K562 (cell line): ENCODE results near the gene WDR70. TPM values are rescaled to one million over a fixed set of nuclear protein-coding genes. Genes with fewer than 3 reads are reported as not detected.

Experiments used
- CBX8 ChIP-seq: fragments of 200-600 bp; sonication (generic); IDR thresholded peaks from 2 replicates; pipeline ENCODE4 v1.6.1; 2012; ENCODE audit warnings: borderline replicate concordance, mixed run types, low read depth, mild to moderate bottlenecking, moderate library complexity, mixed read lengths, low read length, control low read depth, inconsistent platforms; ENCODE audit not compliant: poor library complexity, severe bottlenecking; ENCODE audit errors: extremely low read depth
- CCNT2 ChIP-seq: IDR thresholded peaks from 2 replicates; pipeline ENCODE4 v1.6.1; 2011; ENCODE audit warnings: borderline replicate concordance, low read depth, mild to moderate bottlenecking, moderate library complexity, mixed read lengths, low read length; ENCODE audit not compliant: insufficient read length; ENCODE audit errors: extremely low read depth
- ESRRB ChIP-seq: fragments of 250-450 bp; sonication (Bioruptor Pico); IDR thresholded peaks from 2 replicates; pipeline ENCODE4 v1.5.0; 2020; ENCODE audit warnings: mild to moderate bottlenecking, moderate library complexity, borderline replicate concordance
- GABPB2 ChIP-seq: fragments of 250-450 bp; sonication (Bioruptor Pico); conservative IDR thresholded peaks from 2 replicates; pipeline ENCODE4 v1.5.1; 2021; ENCODE audit warnings: mild to moderate bottlenecking
- GTF2E2 ChIP-seq: fragments of 200-800 bp; sonication (Bioruptor generic); IDR thresholded peaks from 2 replicates; pipeline ENCODE4 v1.6.1; 2016; ENCODE audit warnings: missing genetic modification characterization, missing compliant biosample characterization
- HMG20A ChIP-seq: fragments of 450-650 bp; formaldehyde crosslinking; conservative IDR thresholded peaks from 2 replicates; pipeline ENCODE4 v1.4.0; 2020; ENCODE audit warnings: mild to moderate bottlenecking, mixed read lengths
- KLF10 ChIP-seq: fragments of 250-450 bp; sonication (Bioruptor Pico); IDR thresholded peaks from 2 replicates; pipeline ENCODE4 v1.6.1; 2021; ENCODE audit warnings: matching md5 sums
- MCM2 ChIP-seq: fragments of 450-650 bp; IDR thresholded peaks from 2 replicates; pipeline ENCODE4 v1.6.1; 2017; ENCODE audit warnings: low read depth, mild to moderate bottlenecking
- NFE2L1 ChIP-seq: fragments of 450-650 bp; IDR thresholded peaks from 2 replicates; pipeline ENCODE4 v1.6.1; 2016; ENCODE audit warnings: missing genetic modification characterization, low read depth, mild to moderate bottlenecking, missing compliant biosample characterization, moderate library complexity, borderline replicate concordance
- PHB ChIP-seq: fragments of 250-450 bp; sonication (Bioruptor Pico); IDR thresholded peaks from 2 replicates; pipeline ENCODE4 v1.5.0; 2021
- PHF8 ChIP-seq: fragments of 200-600 bp; sonication (generic); IDR thresholded peaks from 2 replicates; pipeline ENCODE4 v1.6.1; 2012; ENCODE audit warnings: mixed run types, mild to moderate bottlenecking, inconsistent platforms, low read length, moderate library complexity, borderline replicate concordance
- POLR3A ChIP-seq: IDR thresholded peaks from 2 replicates; pipeline ENCODE4 v1.6.1; 2011; ENCODE audit warnings: borderline replicate concordance, mild to moderate bottlenecking, moderate library complexity; ENCODE audit not compliant: insufficient read length, insufficient read depth; ENCODE audit errors: extremely low read depth
- SP1 ChIP-seq: sonication (generic); formaldehyde crosslinking; IDR thresholded peaks from 2 replicates; pipeline ENCODE4 v1.8.1; 2022; ENCODE audit warnings: mild to moderate bottlenecking, missing genetic modification reagents
- TAF9B ChIP-seq: fragments of 450-650 bp; IDR thresholded peaks from 2 replicates; pipeline ENCODE4 v1.6.1; 2018; ENCODE audit warnings: mild to moderate bottlenecking; ENCODE audit not compliant: partially characterized antibody
- TEAD2 ChIP-seq: fragments of 450-650 bp; IDR thresholded peaks from 2 replicates; pipeline ENCODE4 v1.6.1; 2016; ENCODE audit warnings: missing genetic modification characterization, control low read depth, missing compliant biosample characterization
- TSC22D4 ChIP-seq: fragments of 450-650 bp; IDR thresholded peaks from 2 replicates; pipeline ENCODE4 v1.6.1; 2016; ENCODE audit warnings: missing genetic modification characterization, missing biosample characterization, control low read depth
- XRCC5 ChIP-seq: fragments of 200-400 bp; formaldehyde crosslinking; IDR thresholded peaks from 2 replicates; pipeline ENCODE4 v1.6.1; 2017; ENCODE audit warnings: low read depth, mild to moderate bottlenecking, low read length
- ZNF165 ChIP-seq: fragments of 250-450 bp; sonication (Bioruptor Pico); IDR thresholded peaks from 2 replicates; pipeline ENCODE4 v1.4.0; 2020; ENCODE audit warnings: borderline replicate concordance
- ZNF436 ChIP-seq: fragments of 250-450, 450-650 bp; sonication (Bioruptor Pico); formaldehyde crosslinking; IDR thresholded peaks from 2 replicates; pipeline ENCODE4 v1.7.0; 2020; ENCODE audit warnings: mild to moderate bottlenecking
- ZNF707 ChIP-seq: fragments of 250-450 bp; sonication (Bioruptor Pico); conservative IDR thresholded peaks from 2 replicates; pipeline ENCODE4 v1.8.0; 2022; ENCODE audit warnings: inconsistent platforms, mild to moderate bottlenecking, moderate library complexity
- polyA plus RNA-seq, 8 experiments: library from polyadenylated mRNA; depleted of rRNA in 4 of 8; stranded (reverse) in 5 of 8; unstranded in 3 of 8; fragments of >200 nt; fragmentation: Nextera tagmentation in 2 of 8; fragmentation: Illumina TruSeq in 1 of 8; extraction: Ambion mirVana in 2 of 8; extraction: Trizol in 1 of 8; gene quantifications; 2 replicates each; pipeline versions ENCODE4 v1.2.1 to v1.2.3, GENCODE V29; 2011 to 2014; ENCODE audit warnings: inconsistent platforms in 1 of 8, missing spikeins in 1 of 8
- total RNA-seq, 7 experiments: library from RNA; depleted of rRNA in 6 of 7; stranded (reverse); fragments of >200 nt in 6 of 7; fragmentation: Illumina TruSeq in 2 of 7; extraction: Trizol in 2 of 7; gene quantifications; 2 replicates each; pipeline versions ENCODE4 v1.2.1 to v1.2.3, GENCODE V29; 2011 to 2021; ENCODE audit warnings: low replicate concordance in 1 of 7
- TF ChIP-seq, protein P1 (sequence below): sonication (generic); formaldehyde crosslinking; IDR thresholded peaks from 2 replicates; pipeline ENCODE4 v1.8.0; 2022; ENCODE audit warnings: mild to moderate bottlenecking, missing genetic modification reagents
- TF ChIP-seq, protein P2 (sequence below): fragments of 250-450 bp; sonication (Bioruptor Pico); IDR thresholded peaks from 2 replicates; pipeline ENCODE4 v1.4.0; 2020; ENCODE audit warnings: mild to moderate bottlenecking, moderate library complexity
- TF ChIP-seq, protein P3 (sequence below), 2 experiments: IDR thresholded peaks; 2 replicates each; pipeline ENCODE4 v1.6.1; 2012; ENCODE audit warnings: improper control_type of control experiment in 2 of 2, low read depth in 2 of 2, low read length in 2 of 2, borderline replicate concordance in 1 of 2

WDR70 gene
- total and polyA plus RNA-seq, 9 of the 15 experiments (the other 6 are each of a cell fraction or from before 2014, with no cell fraction given), result 16.8 to 46.6 (median 38.8) TPM

DNA sequence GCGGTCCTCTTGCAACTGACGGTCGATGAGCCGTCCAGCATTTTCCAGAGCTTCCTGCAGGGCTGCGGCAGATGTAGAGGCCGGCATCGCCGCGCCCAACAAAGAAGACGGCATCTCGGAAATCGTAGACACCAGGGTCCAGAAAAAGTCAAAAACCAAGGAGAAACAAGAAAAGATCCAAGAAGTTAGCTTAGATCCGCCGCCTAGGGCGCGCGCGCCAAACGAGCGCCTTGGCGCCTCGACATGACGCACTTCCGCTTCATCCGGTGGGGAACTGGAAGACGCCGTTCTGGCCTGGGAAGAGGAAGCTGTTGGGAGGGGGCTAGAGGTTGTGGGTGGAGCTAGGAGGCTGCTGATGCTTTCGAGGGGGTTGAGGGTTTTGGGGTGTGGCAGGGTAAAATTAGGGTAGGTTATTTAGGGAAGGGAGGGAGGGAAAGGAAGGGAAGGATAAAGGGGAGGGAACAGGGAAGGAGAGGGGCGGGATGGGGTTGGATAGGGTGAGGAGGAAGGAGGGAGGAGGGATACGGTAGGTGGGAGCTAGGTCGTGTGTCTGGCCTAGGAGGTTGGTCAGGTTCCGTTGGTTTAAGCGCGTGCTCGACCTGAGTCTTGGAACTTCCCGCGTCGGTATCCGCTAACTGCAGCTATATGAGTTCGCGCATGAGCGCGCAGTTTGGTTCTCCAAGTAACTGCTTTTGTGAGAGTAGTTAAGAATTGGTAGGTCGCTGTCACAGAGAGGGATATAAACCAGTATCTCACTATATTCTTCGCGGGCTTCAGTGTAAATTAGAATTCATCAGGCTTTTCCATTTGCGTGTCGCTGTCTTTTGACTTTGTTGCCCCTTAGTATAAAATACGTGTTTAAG lies 8.0 kb upstream of the WDR70 start, which contains the start of gene NUP155 (continued):
- TF ChIP-seq, protein P1, sequence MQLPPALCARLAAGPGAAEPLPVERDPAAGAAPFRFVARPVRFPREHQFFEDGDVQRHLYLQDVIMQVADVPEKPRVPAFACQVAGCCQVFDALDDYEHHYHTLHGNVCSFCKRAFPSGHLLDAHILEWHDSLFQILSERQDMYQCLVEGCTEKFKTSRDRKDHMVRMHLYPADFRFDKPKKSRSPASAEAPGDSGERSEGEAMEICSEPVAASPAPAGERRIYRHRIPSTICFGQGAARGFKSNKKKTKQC (CRISPR knock-in tag), result peak; percentile 93
- no peak for TF ChIP-seq ZNF436 (CRISPR knock-in tag)
- TF ChIP-seq PHB (CRISPR knock-in tag), result peak; percentile 69
- no peak for TF ChIP-seq GTF2E2 (tag)
- peak; percentile 45 for TF ChIP-seq CCNT2
- no peak for TF ChIP-seq HMG20A (CRISPR knock-in tag)
- TF ChIP-seq ZNF707 (CRISPR knock-in tag), result no peak
- TF ChIP-seq MCM2, result no peak
- no peak for TF ChIP-seq ESRRB
- TF ChIP-seq, protein P2, sequence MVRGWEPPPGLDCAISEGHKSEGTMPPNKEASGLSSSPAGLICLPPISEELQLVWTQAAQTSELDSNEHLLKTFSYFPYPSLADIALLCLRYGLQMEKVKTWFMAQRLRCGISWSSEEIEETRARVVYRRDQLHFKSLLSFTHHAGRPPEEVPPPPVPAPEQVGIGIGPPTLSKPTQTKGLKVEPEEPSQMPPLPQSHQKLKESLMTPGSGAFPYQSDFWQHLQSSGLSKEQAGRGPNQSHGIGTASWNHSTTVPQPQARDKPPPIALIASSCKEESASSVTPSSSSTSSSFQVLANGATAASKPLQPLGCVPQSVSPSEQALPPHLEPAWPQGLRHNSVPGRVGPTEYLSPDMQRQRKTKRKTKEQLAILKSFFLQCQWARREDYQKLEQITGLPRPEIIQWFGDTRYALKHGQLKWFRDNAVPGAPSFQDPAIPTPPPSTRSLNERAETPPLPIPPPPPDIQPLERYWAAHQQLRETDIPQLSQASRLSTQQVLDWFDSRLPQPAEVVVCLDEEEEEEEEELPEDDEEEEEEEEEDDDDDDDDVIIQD, result no peak
- no peak for TF ChIP-seq NFE2L1 (tag)
- TF ChIP-seq KLF10 (CRISPR knock-in tag), result no peak
- TF ChIP-seq ZNF165 (CRISPR knock-in tag), result no peak
- TF ChIP-seq CBX8, result no peak
- no peak for TF ChIP-seq POLR3A
- TF ChIP-seq SP1 (CRISPR knock-in tag), result peak; percentile 77
- no peak for TF ChIP-seq TSC22D4 (tag)
- TF ChIP-seq XRCC5, result no peak; the same call in 1 of the 2 replicates
- peak; percentile 97 for TF ChIP-seq TAF9B
- 0 out of 2 replicates have a peak, but pooled peaks have one; percentile 61 for TF ChIP-seq GABPB2
- TF ChIP-seq TEAD2 (tag), result no peak
- peak; percentile 84 for TF ChIP-seq PHF8
- TF ChIP-seq, protein P3, sequence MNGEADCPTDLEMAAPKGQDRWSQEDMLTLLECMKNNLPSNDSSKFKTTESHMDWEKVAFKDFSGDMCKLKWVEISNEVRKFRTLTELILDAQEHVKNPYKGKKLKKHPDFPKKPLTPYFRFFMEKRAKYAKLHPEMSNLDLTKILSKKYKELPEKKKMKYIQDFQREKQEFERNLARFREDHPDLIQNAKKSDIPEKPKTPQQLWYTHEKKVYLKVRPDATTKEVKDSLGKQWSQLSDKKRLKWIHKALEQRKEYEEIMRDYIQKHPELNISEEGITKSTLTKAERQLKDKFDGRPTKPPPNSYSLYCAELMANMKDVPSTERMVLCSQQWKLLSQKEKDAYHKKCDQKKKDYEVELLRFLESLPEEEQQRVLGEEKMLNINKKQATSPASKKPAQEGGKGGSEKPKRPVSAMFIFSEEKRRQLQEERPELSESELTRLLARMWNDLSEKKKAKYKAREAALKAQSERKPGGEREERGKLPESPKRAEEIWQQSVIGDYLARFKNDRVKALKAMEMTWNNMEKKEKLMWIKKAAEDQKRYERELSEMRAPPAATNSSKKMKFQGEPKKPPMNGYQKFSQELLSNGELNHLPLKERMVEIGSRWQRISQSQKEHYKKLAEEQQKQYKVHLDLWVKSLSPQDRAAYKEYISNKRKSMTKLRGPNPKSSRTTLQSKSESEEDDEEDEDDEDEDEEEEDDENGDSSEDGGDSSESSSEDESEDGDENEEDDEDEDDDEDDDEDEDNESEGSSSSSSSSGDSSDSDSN (IDR thresholded peaks at IDR 0.05; ENCODE audit: borderline replicate concordance in 1 of 2, low read depth in 2 of 2, low read length in 2 of 2), result 0 out of 4 replicates have a peak, but pooled peaks of 1 of the 2 experiments have one; percentile 18
